ENCODE results near the gene TSSK3. TPM values are rescaled to one million over a fixed set of nuclear protein-coding genes. Genes with fewer than 3 reads are reported as not detected.

TSSK3 gene
- total and polyA plus RNA-seq, 4 donors: 0.37 to 1.4 (median 0.74) TPM

- Histone ChIP-seq H3K4me3 (no peak overlapping the region), H3K9me3 (ENCODE audit: control insufficient read depth in 4 of 4, insufficient read depth in 3 of 4, low read length in 3 of 4) (no peaks in the 10 kb centered on the region), H3K9ac (ENCODE audit: insufficient read depth in 1 of 2, low read length in 2 of 2) (no peak overlapping the region), H3K27me3 (ENCODE audit: control insufficient read depth in 3 of 3, insufficient read depth in 3 of 3, low read length in 2 of 3) (no peaks in the 10 kb centered on the region), H3K36me3 (ENCODE audit: control insufficient read depth in 4 of 4, insufficient read depth in 4 of 4, low read length in 4 of 4) (peaks cover 0 to 7% (median 0%) of the 10 kb centered on the region in 4 donors), H3K4me1 (ENCODE audit: control insufficient read depth in 5 of 5, insufficient read depth in 5 of 5, low read length in 5 of 5) (peaks cover 2 to 26% (median 9%) of the 10 kb centered on the region in 5 donors), H3K27ac (ENCODE audit: low read depth in 1 of 2, low read length in 1 of 2) (no peak overlapping the region)
- TF ChIP-seq CTCF (IDR thresholded peaks at IDR 0.05; ENCODE audit: control extremely low read depth, extremely low read depth): no peak
- no peak for ATAC-seq (ENCODE audit: insufficient read depth, low FRiP score)
- DNase-seq: no peak
- WGBS, 2 donors: 77 to 86% methylated on average over 3 of the region's 3 CpGs
These were observed 3.9 kb upstream of the TSSK3 start for GRCh38 chr1:32358435-32358834.

- no peak for ATAC-seq (ENCODE audit: insufficient read depth, low FRiP score)
- no peak overlapping the region for H3K9ac ChIP-seq (ENCODE audit: insufficient read depth in 1 of 2, low read length in 2 of 2)
- WGBS, 2 donors: 62 to 68% methylated on average over 35 of the region's 35 CpGs
- no peak overlapping the region for H3K4me3 ChIP-seq
- peaks cover 0 to 13% (median 5%) of the 10 kb centered on the region in 5 donors for H3K4me1 ChIP-seq (ENCODE audit: control insufficient read depth in 5 of 5, insufficient read depth in 5 of 5, low read length in 5 of 5)
- H3K36me3 ChIP-seq (ENCODE audit: control insufficient read depth in 4 of 4, insufficient read depth in 4 of 4, low read length in 4 of 4): peaks cover 7 to 20% (median 14%) of the 10 kb centered on the region in 4 donors
- no peaks in the 10 kb centered on the region for H3K9me3 ChIP-seq (ENCODE audit: control insufficient read depth in 4 of 4, insufficient read depth in 3 of 4, low read length in 3 of 4)
- DNase-seq: no peak
- no peaks in the 10 kb centered on the region for H3K27me3 ChIP-seq (ENCODE audit: control insufficient read depth in 3 of 3, insufficient read depth in 3 of 3, low read length in 2 of 3)
- no peak for TF ChIP-seq CTCF (IDR thresholded peaks at IDR 0.05; ENCODE audit: control extremely low read depth, extremely low read depth)
- H3K27ac ChIP-seq (ENCODE audit: low read depth in 1 of 2, low read length in 1 of 2): no peak overlapping the region
These were observed 1.0 kb upstream of the TSSK3 start for GRCh38 chr1:32361308-32361673.

- peak; percentile 68 to 80 (median 71) for DNase-seq
- peak; percentile 59 for ATAC-seq (ENCODE audit: insufficient read depth, low FRiP score)
- Histone ChIP-seq H3K4me1 (ENCODE audit: control insufficient read depth in 5 of 5, insufficient read depth in 5 of 5, low read length in 5 of 5) (peaks cover 0 to 13% (median 5%) of the 10 kb centered on the region in 5 donors), H3K27ac (ENCODE audit: low read depth in 1 of 2, low read length in 1 of 2) (no peak overlapping the region), H3K36me3 (ENCODE audit: control insufficient read depth in 4 of 4, insufficient read depth in 4 of 4, low read length in 4 of 4) (peaks cover 9 to 23% (median 19%) of the 10 kb centered on the region in 4 donors), H3K4me3 (peak overlapping the region; percentile 10), H3K9me3 (ENCODE audit: control insufficient read depth in 4 of 4, insufficient read depth in 3 of 4, low read length in 3 of 4) (no peaks in the 10 kb centered on the region), H3K27me3 (ENCODE audit: control insufficient read depth in 3 of 3, insufficient read depth in 3 of 3, low read length in 2 of 3) (no peaks in the 10 kb centered on the region), H3K9ac (ENCODE audit: insufficient read depth in 1 of 2, low read length in 2 of 2) (no peak overlapping the region)
- 1 to 5% methylated on average over 58 to 91 of the region's 91 CpGs for WGBS, 2 donors
- TF ChIP-seq CTCF (IDR thresholded peaks at IDR 0.05; ENCODE audit: control extremely low read depth, extremely low read depth): peak; percentile 20
These were observed 465 bp upstream of the TSSK3 start for GRCh38 chr1:32361674-32362473.
